ENCODE measurements around the gene MAGEA12. TPM values are rescaled to one million over a fixed set of nuclear protein-coding genes. Genes with fewer than 3 reads are reported as not detected.
"Not testable (repeated sequence)": the region's sequence is repeated elsewhere in the genome, so short reads cannot be mapped to it uniquely, and the experiment has no call there.

MAGEA12 gene
- total RNA-seq, 1 donor from 2014 or later = not detected

DNA sequence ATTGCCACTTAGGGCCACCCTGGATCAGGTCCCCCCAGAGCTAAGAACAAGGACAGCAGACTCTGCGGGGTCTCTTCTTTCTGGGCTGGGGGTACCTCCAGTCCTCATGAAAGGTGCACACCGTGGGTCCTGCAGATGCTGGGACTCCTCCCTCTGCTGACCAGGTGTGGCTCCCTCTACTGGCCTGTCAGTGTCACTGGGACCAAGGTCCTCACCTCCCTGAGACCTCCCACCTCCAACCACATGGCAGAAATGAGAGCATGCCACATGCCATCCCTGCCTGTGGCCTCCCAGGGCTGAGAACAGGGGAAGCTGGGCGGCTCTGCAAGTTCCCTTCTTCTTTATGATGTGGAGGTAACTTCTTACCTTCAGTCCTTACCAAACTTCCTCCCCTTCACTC lies 53.5 kb downstream of the MAGEA12 start:
- H3K36me3 ChIP-seq (ENCODE audit: control insufficient read depth, insufficient read depth, low read length); H3K4me3 ChIP-seq (ENCODE audit: low read depth, low read length); DNase-seq (ENCODE audit: low read depth); H3K27me3 ChIP-seq (ENCODE audit: control insufficient read depth, insufficient read depth, low read length): not testable (repeated sequence)

Other genes with a start within 250 kb of the MAGEA12 start
- 0.08 and 0.34 TPM in 2 replicates for gene GABRQ, start 95.9 kb upstream of the MAGEA12 start, total RNA-seq
- not detected in 2 replicates for gene MAGEA3, start 35.0 kb upstream of the MAGEA12 start, total RNA-seq
- not detected in 2 replicates for gene CSAG2, start 24.5 kb upstream of the MAGEA12 start, total RNA-seq
- not detected in 2 replicates for gene MAGEA2B, start 19.1 kb upstream of the MAGEA12 start, total RNA-seq
- gene CSAG1, start within 50 bp of the MAGEA12 start, total RNA-seq = not detected in 2 replicates
- gene MAGEA2, start 20.1 kb downstream of the MAGEA12 start, total RNA-seq = not detected in 2 replicates
- not detected in 2 replicates for gene CSAG3, start 25.5 kb downstream of the MAGEA12 start, total RNA-seq
- gene MAGEA6, start 35.9 kb downstream of the MAGEA12 start, total RNA-seq = not detected in 2 replicates
- 31.1 and 36.0 TPM in 2 replicates for gene CETN2, start 97.0 kb downstream of the MAGEA12 start, total RNA-seq
- gene NSDHL, start 97.3 kb downstream of the MAGEA12 start, total RNA-seq = 26.5 and 31.3 TPM in 2 replicates
- 39.2 and 45.4 TPM in 2 replicates for gene ZNF185, start 164.3 kb downstream of the MAGEA12 start, total RNA-seq

All from kidney epithelial cell (primary cell).